Endothelial cell of umbilical vein (primary cell): ENCODE data around the gene TPSB2. TPM values are rescaled to one million over a fixed set of nuclear protein-coding genes. Genes with fewer than 3 reads are reported as not detected.
"Not testable (repeated sequence)": the region's sequence is repeated elsewhere in the genome, so short reads cannot be mapped to it uniquely, and the experiment has no call there.

Source experiments
- BruUV-seq: library from RNA; stranded (reverse); fragments of 400-500 nt; replicated peaks from 2 replicates; lab custom pipeline; 2021; lab: Mats Ljungman, UMichigan
- CTCF ChIA-PET: fragments of 300-600, 350-600 bp; sonication (Branson Sonifier 250); formaldehyde crosslinking; loops from one replicate; lab custom pipeline; 2021; ENCODE audit warnings: antibody characterized with exemption, inconsistent platforms; lab: Charles Lee
- POLR2A ChIA-PET: fragments of 300-600, 350-600 bp; sonication (Branson Sonifier 250); formaldehyde crosslinking; loops from one replicate; lab custom pipeline; 2021; ENCODE audit warnings: antibody characterized with exemption, inconsistent platforms; lab: Charles Lee
- DNase-seq: peaks from one replicate; pipeline ENCODE4 v3.0.0-alpha.2; 2011; ENCODE audit warnings: low read depth, low spot score
- FAIRE-seq: peaks from 2 replicates; lab custom pipeline; 2011; peaks lifted over from hg19 to GRCh38; lab: Jason Lieb, UNC
- H2AFZ ChIP-seq: 2 replicates; pipeline ENCODE4 v1.6.0; 2012; ENCODE audit warnings: low read depth, low read length, control low read depth, inconsistent platforms
- H3K27ac ChIP-seq: 2 replicates; pipeline ENCODE4 v1.5.1; 2011; ENCODE audit warnings: low read depth, mild to moderate bottlenecking, control low read depth, low read length, moderate library complexity; ENCODE audit not compliant: insufficient read depth
- H3K27me3 ChIP-seq, 2 experiments: 2 replicates each; pipeline versions ENCODE4 v1.6.0 to v1.6.1; 2011; ENCODE audit warnings: low read length in 2 of 2, mixed read lengths in 1 of 2; ENCODE audit not compliant: control insufficient read depth in 2 of 2, insufficient read depth in 2 of 2
- H3K36me3 ChIP-seq, 2 experiments: 2 replicates in 1 of 2; 3 replicates in 1 of 2; pipeline ENCODE4 v1.5.1; 2011; ENCODE audit warnings: low read length in 2 of 2, mild to moderate bottlenecking in 1 of 2, moderate library complexity in 1 of 2; ENCODE audit not compliant: control insufficient read depth in 2 of 2, insufficient read depth in 2 of 2; ENCODE audit errors: extremely low read depth in 1 of 2
- H3K4me1 ChIP-seq: 3 replicates; pipeline ENCODE4 v1.5.1; 2011; ENCODE audit warnings: mild to moderate bottlenecking, low read length; ENCODE audit not compliant: control insufficient read depth, insufficient read depth; ENCODE audit errors: extremely low read depth
- H3K4me2 ChIP-seq: 2 replicates; pipeline ENCODE4 v1.6.1; 2011; ENCODE audit warnings: low read length, control low read depth, mixed read lengths; ENCODE audit not compliant: insufficient read depth
- H3K4me3 ChIP-seq, 3 experiments: fragments of 200-600 bp in 1 of 3; sonication (generic), shearing (Covaris generic) in 1 of 3; replicated peaks in 1 of 3; 2 replicates each; pipeline ENCODE4 v1.5.1; 2011 to 2016; ENCODE audit warnings: control low read depth in 3 of 3, low read length in 3 of 3, mild to moderate bottlenecking in 2 of 3, inconsistent platforms in 1 of 3, low read depth in 1 of 3, moderate library complexity in 1 of 3; ENCODE audit not compliant: insufficient read depth in 1 of 3
- H3K79me2 ChIP-seq: 2 replicates; pipeline ENCODE4 v1.6.0; 2012; ENCODE audit warnings: low read length, inconsistent platforms; ENCODE audit not compliant: control insufficient read depth, insufficient read depth
- H3K9ac ChIP-seq: replicated peaks from 2 replicates; pipeline ENCODE3; 2011; ENCODE audit warnings: low read length, control low read depth; ENCODE audit not compliant: insufficient read depth; ENCODE audit errors: extremely low read depth
- H3K9me1 ChIP-seq: replicated peaks from 3 replicates; pipeline ENCODE4 v1.6.0; 2011; ENCODE audit warnings: mild to moderate bottlenecking, low read length; ENCODE audit not compliant: control insufficient read depth, insufficient read depth; ENCODE audit errors: extremely low read depth
- H3K9me3 ChIP-seq: replicated peaks from 2 replicates; pipeline ENCODE4 v1.5.1; 2012; ENCODE audit warnings: low read length, inconsistent platforms; ENCODE audit not compliant: control insufficient read depth, insufficient read depth
- H4K20me1 ChIP-seq: replicated peaks from 2 replicates; pipeline ENCODE3; 2011; ENCODE audit warnings: mild to moderate bottlenecking, low read length; ENCODE audit not compliant: control insufficient read depth, insufficient read depth; ENCODE audit errors: extremely low read depth
- EZH2 ChIP-seq: IDR thresholded peaks from 2 replicates; pipeline ENCODE4 v1.6.1; 2012; ENCODE audit warnings: borderline replicate concordance, low read depth, mild to moderate bottlenecking, moderate library complexity, low read length, inconsistent platforms; ENCODE audit not compliant: severe bottlenecking
- FOS ChIP-seq: IDR thresholded peaks from 2 replicates; pipeline ENCODE4 v1.6.1; 2011; ENCODE audit warnings: mild to moderate bottlenecking, low read length, moderate library complexity, borderline replicate concordance; ENCODE audit not compliant: insufficient read depth
- GATA2 ChIP-seq: IDR thresholded peaks from 2 replicates; pipeline ENCODE4 v1.7.0; 2011; ENCODE audit warnings: low read depth, mild to moderate bottlenecking, moderate library complexity, mixed read lengths, low read length; ENCODE audit not compliant: insufficient read length, insufficient read depth
- JUN ChIP-seq: IDR thresholded peaks from 2 replicates; pipeline ENCODE4 v1.6.1; 2011; ENCODE audit warnings: borderline replicate concordance, low read depth; ENCODE audit not compliant: insufficient read length, insufficient read depth
- MYC ChIP-seq: IDR thresholded peaks from one replicate; pipeline ENCODE4 v1.6.1; 2011; ENCODE audit warnings: mild to moderate bottlenecking, low read depth, low read length
- POLR2A ChIP-seq: IDR thresholded peaks from 2 replicates; pipeline ENCODE4 v1.6.1; 2012; ENCODE audit warnings: low read depth, mild to moderate bottlenecking, control low read depth, low read length
- dilution Hi-C: fragments of 300-500 bp; cut with MboI; formaldehyde crosslinking; loops from one replicate; pipeline ENCODE4 v1.15.0; 2019; ENCODE audit warnings: low sequenced_read_pairs; ENCODE audit not compliant: extremely low pct_ligation_motif_present
- intact Hi-C: fragments of 100-400 bp; cut with micrococcal nuclease; formaldehyde crosslinking; loops from one replicate; pipeline ENCODE4 v1.10.0; 2022
- polyA plus RNA-seq, 4 experiments: library from polyadenylated mRNA; depleted of rRNA in 3 of 4; stranded (reverse) in 3 of 4; unstranded in 1 of 4; fragments of >200 nt; gene quantifications; 2 replicates each; pipeline versions ENCODE4 v1.2.1 to v1.2.3, GENCODE V29; 2011 to 2012; ENCODE audit warnings: missing spikeins in 1 of 4
- total RNA-seq: library from RNA; stranded (reverse); gene quantifications from 2 replicates; pipeline ENCODE4 v1.2.3, GENCODE V29; 2021
- TF ChIP-seq, protein P1 (sequence below): IDR thresholded peaks from 2 replicates; pipeline ENCODE4 v1.6.1; 2011; ENCODE audit not compliant: insufficient read depth, insufficient read length

The TPSB2 gene
- total and polyA plus RNA-seq, 2 donors (not counting 3 experiments of a cell fraction or from before 2014, with no cell fraction given), result not detected

DNA sequence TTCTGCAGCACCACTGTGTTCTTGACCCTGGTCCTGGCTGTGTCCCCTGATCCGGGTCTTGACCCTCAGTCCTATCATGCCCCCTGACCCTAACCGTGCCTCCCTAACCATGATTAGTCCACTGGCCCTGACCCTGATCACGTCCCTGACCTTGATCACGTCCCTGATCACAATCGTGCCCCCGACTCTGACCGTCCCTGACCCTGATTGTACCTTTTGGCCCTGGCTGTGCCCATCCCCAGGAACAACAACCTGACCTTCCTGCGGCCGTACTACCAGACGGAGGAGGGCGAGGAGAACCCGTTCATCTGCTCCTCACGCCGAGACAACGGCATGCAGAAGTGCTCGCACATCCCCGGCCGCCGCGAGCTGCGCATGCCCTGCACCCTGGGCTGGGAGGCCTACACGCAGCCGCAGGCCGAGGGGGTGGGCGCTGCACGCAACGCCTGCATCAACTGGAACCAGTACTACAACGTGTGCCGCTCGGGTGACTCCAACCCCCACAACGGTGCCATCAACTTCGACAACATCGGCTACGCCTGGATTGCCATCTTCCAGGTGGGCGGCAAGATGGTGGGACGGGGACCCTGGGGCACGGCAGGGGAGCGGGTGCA is 29.9 kb downstream of the TPSB2 start:
- Histone ChIP-seq H3K4me1 (no peaks in the 10 kb centered on the region), H3K4me2 (no peak overlapping the region), H3K9me1 (no peaks in the 10 kb centered on the region), H3K9me3 (no peaks in the 10 kb centered on the region), H3K27ac (no peak overlapping the region), H3K79me2 (no peaks in the 10 kb centered on the region), H3K9ac (no peak overlapping the region), H3K4me3 (no peak overlapping the region), H3K36me3 (no peaks in the 10 kb centered on the region), H2AFZ (no peak overlapping the region), H3K27me3 (no peaks in the 10 kb centered on the region), H4K20me1 (no peaks in the 10 kb centered on the region)
- TF ChIP-seq EZH2 (no peak), JUN (no peak), MYC (no peak)
- TF ChIP-seq, protein P1, sequence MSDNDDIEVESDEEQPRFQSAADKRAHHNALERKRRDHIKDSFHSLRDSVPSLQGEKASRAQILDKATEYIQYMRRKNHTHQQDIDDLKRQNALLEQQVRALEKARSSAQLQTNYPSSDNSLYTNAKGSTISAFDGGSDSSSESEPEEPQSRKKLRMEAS, result no peak
- ChIA-PET CTCF (no interaction called here), POLR2A (no interaction called here)
- no TSS peak for BruUV-seq
- intact Hi-C loops, result no loop called here
- dilution Hi-C loops, result no loop called here
- FAIRE-seq (no peak), DNase-seq (no peak)

DNA sequence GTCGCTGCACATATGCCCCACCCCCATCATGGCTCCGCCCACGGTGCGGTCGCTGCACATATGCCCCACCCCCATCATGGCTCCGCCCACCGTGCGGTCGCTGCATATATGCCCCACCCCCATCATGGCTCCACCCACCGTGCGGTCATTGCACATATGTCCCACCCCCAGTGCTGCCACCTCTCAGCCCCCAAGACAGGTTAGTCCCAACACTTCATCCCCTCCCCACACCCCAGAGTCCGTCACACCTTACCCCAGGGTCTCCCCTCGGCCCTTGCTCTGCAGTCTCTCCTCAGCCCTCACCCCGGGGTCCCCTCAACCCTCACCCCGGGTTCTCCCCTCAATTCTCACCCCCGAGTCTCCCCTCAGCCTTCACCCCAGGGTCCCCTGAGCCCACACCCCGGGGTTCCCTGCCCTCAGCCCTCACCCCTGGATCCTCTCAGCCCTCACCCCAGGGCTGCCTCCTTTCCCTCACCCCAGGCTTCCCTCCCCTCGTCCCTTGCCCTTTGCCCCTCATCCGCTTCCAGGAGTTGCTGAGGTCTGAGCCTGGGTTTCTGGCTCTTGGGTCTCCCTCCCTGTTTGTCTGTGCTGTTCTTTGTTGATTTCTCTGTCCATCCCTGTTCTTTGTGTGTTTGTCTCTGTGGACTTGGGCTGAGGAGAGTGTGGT is 30.5 kb downstream of the TPSB2 start:
- Histone ChIP-seq H3K4me1 (no peaks in the 10 kb centered on the region), H3K27ac (no peak overlapping the region), H2AFZ (no peak overlapping the region), H3K4me2 (no peak overlapping the region), H3K9ac (no peak overlapping the region), H4K20me1 (no peaks in the 10 kb centered on the region), H3K4me3 (no peak overlapping the region), H3K27me3 (no peaks in the 10 kb centered on the region), H3K36me3 (no peaks in the 10 kb centered on the region), H3K9me1 (no peaks in the 10 kb centered on the region), H3K9me3 (no peaks in the 10 kb centered on the region), H3K79me2 (no peaks in the 10 kb centered on the region)
- DNase-seq, result no peak
- no peak for FAIRE-seq
- ChIA-PET POLR2A (no interaction called here), CTCF (no interaction called here)
- BruUV-seq, result no TSS peak
- dilution Hi-C loops (no loop called here), intact Hi-C loops (no loop called here)
- TF ChIP-seq GATA2, result no peak
- TF ChIP-seq FOS, result no peak
- TF ChIP-seq POLR2A, result no peak

DNA sequence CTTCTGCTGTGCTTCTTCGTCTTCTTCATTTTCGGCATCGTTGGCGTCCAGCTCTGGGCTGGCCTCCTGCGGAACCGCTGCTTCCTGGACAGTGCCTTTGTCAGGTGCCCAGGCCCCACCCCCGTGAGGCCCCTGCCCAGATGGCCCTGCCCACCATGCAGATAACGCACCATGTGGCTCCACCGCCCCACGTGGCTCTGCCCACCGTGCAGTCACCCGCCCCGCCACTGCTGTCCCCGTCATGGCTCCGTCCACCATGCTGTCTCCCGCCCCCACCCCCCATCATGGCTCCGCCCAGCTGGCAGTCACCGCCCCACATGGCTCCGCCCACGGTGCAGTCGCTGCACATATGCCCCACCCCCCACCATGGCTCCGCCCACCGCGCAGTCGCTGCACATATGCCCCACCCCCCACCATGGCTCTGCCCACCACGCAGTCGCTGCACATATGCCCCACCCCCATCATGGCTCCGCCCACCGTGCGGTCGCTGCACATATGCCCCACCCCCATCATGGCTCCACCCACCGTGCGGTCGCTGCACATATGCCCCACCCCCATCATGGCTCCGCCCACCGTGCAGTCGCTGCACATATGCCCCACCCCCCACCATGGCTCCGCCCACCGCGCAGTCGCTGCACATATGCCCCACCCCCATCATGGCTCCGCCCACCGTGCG is 31.2 kb downstream of the TPSB2 start:
- dilution Hi-C loops, H3K9me1 ChIP-seq, H3K4me2 ChIP-seq, H3K79me2 ChIP-seq, H3K36me3 ChIP-seq, H3K4me3 ChIP-seq, H3K4me1 ChIP-seq, H2AFZ ChIP-seq, intact Hi-C loops, POLR2A ChIA-PET, CTCF ChIA-PET, H3K9me3 ChIP-seq, FAIRE-seq, BruUV-seq, H3K27ac ChIP-seq, H4K20me1 ChIP-seq, DNase-seq, H3K27me3 ChIP-seq, H3K9ac ChIP-seq: not testable (repeated sequence)
